ENCODE results near the gene C3orf49.

The C3orf49 gene

DNA sequence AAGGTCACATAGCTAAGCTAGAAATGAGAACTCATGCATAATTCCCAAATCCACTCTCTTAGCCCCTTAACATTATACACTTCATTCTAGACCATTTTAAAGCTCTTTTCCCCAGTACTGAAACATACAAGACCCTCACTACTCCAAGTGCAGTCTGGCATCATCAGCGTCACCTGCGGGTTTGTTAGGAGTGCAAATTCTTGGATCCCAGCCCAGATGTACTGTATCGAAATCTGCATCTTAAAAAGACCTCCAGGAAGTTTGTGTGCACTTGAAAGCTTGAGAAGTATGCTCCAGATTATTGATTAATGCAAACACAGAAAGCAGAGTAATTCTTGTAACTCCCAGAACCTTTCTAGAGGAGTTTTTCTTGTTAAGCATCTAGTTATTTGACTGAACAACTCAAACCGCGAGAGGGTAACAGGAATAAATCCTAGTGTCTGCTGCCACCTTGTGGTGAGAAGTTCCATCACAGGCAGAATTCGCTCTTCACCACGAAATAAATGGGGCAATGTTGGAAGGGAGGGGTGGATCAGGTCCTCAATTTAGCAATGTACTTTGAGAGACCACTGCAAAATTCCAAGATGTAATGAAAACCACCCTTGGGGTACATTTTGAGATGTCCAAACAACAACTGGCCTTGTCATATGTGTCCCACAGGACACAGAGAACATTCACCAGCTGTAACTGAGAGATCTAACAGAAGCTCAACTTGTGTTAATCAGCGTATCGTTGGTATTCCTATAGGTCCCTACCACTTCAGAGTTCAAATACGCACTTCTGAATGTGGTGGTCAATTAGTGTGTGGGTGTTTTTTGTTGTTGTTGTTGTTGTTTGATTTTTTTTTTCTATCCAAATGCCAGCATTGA, 583 bp upstream of the C3orf49 start:
- peak; percentile 15 for DNase-seq (ENCODE audit: low read depth)
- H3K4me3 ChIP-seq (ENCODE audit: low read depth, low read length) = no peak overlapping the region
- TF ChIP-seq, protein P1, sequence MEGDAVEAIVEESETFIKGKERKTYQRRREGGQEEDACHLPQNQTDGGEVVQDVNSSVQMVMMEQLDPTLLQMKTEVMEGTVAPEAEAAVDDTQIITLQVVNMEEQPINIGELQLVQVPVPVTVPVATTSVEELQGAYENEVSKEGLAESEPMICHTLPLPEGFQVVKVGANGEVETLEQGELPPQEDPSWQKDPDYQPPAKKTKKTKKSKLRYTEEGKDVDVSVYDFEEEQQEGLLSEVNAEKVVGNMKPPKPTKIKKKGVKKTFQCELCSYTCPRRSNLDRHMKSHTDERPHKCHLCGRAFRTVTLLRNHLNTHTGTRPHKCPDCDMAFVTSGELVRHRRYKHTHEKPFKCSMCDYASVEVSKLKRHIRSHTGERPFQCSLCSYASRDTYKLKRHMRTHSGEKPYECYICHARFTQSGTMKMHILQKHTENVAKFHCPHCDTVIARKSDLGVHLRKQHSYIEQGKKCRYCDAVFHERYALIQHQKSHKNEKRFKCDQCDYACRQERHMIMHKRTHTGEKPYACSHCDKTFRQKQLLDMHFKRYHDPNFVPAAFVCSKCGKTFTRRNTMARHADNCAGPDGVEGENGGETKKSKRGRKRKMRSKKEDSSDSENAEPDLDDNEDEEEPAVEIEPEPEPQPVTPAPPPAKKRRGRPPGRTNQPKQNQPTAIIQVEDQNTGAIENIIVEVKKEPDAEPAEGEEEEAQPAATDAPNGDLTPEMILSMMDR (IDR thresholded peaks at IDR 0.05; ENCODE audit: low read depth, low read length, missing control alignments) = peak; percentile 69

DNA sequence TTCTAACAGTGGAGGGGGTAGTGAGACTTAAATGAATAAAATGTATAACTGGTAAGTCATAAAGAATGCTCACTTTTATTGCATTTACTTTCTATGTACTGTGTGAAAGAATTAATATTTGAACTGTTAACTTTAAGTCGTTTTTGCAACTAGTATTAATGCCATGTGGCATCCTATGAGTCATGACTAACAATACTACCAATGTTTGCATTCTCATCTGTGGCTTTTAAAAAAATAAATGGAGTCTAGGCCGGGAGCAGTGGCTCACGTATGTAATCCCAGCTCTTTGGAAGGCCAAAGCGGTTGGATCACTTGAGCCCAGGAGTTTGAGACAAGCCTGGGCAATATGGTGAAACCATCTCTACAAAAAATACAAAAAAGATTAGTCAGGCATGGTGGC, 5.2 kb downstream of the C3orf49 start:
- TF ChIP-seq, protein P1 (IDR thresholded peaks at IDR 0.05; ENCODE audit: low read depth, low read length, missing control alignments) = no peak
- no peak for DNase-seq (ENCODE audit: low read depth)
- H3K4me3 ChIP-seq (ENCODE audit: low read depth, low read length) = no peak overlapping the region

DNA sequence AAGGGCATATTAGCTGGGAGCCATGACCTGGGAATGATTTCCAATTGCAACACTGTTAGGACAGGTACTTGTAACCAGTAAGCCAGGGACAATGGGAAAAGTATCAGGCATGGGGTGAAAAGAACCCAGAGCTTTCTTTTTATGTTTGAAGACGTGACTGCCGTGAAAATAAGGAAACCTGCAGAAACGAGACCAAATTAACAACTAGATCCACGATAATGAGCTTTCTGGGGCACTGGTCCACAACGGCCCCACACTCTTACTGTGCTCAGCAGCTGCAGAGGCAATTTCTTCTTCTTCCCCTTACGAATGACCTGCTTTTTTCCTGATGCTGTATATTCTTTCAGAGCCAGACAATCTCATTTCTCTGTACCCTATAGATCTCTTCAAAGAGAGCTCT, 11.4 kb downstream of the C3orf49 start:
- TF ChIP-seq, protein P1 (IDR thresholded peaks at IDR 0.05; ENCODE audit: low read depth, low read length, missing control alignments) = no peak
- DNase-seq (ENCODE audit: low read depth) = no peak
- no peak overlapping the region for H3K4me3 ChIP-seq (ENCODE audit: low read depth, low read length)

DNA sequence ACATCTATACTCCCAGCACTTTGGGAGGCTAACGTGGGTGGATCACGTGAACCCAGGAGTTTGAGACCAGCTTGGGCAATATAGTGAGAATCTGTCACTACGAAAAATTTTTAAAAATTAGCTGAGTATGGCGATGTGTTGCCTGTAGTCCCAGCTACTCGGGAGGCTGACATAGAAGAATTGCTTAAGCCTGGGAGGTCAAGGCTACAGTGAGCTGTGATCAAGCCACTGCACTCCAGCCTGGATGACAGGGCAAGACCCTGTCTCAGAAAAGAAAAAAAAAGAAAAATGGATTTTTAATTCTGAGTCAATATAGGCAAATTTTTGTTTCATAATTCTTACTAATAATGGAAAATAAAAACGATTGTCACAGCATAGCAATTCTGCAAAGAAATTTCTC, 13.3 kb downstream of the C3orf49 start:
- TF ChIP-seq, protein P1 (IDR thresholded peaks at IDR 0.05; ENCODE audit: low read depth, low read length, missing control alignments) = no peak
- no peak overlapping the region for H3K4me3 ChIP-seq (ENCODE audit: low read depth, low read length)
- DNase-seq (ENCODE audit: low read depth) = no peak

DNA sequence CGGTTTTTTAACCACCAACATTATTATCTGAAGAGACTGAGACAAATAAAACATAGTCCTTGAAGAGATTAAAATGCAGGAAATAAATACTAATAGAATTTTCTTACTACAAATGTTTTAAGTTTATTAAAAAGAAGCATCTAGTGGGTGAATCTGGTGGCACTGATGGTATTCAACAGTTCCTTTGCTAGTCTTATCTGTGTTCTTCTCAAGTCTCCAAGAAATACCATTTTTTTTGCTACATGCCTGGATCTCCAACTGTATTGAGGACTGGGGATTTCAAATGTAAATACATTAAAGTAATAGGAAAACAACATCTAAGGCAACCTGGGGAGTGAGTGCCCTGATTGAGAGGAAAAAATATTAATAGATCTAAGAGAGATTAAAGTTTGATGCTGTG, 22.6 kb downstream of the C3orf49 start:
- TF ChIP-seq, protein P1 (IDR thresholded peaks at IDR 0.05; ENCODE audit: low read depth, low read length, missing control alignments) = no peak

DNA sequence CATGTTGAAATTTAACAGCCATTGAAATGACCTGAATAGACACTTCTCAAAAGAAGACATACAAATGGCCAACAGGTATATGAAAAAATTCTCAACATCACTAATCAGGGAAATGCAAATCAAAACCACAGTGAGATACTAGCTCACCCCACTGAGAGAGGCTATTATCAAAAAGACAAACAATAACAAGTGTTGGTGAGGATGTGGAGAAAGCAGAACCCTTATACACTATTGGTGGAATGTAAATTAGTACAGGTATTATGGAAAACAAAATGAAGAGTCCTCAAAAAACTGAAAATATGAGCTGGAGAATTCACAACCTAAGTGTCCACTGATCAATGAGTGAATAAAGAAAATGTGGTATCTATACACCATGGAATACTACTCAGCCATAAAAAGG, 23.0 kb downstream of the C3orf49 start:
- TF ChIP-seq, protein P1 (IDR thresholded peaks at IDR 0.05; ENCODE audit: low read depth, low read length, missing control alignments) = no peak
- H3K4me3 ChIP-seq (ENCODE audit: low read depth, low read length) = no peak overlapping the region
- no peak for DNase-seq (ENCODE audit: low read depth)

More for the DNA sequence above, 22.6 kb downstream of the C3orf49 start:
- DNase-seq (ENCODE audit: low read depth) = no peak
- no peak overlapping the region for H3K4me3 ChIP-seq (ENCODE audit: low read depth, low read length)

DNA sequence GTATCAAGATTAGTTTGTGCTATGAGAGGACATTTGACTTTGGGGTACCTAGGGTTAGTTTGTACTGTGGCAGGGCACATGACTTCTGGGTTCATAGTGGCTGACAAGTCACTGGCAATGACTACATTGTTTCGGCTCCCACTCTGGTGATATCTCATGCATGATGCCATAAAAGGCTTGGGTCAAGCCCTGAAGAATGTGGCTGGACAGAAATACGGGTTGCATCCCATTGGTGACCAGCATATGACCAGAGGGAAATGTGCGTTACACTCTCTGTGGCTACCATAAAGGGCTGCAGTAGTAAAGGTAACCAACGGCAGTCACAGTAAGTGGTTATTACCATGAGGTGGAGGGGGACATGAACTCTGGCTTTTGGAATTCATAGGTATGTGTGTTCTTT, 26.1 kb downstream of the C3orf49 start:
- H3K4me3 ChIP-seq (ENCODE audit: low read depth, low read length) = no peak overlapping the region
- TF ChIP-seq, protein P1 (IDR thresholded peaks at IDR 0.05; ENCODE audit: low read depth, low read length, missing control alignments) = no peak

More for the DNA sequence above, 26.1 kb downstream of the C3orf49 start:
- DNase-seq (ENCODE audit: low read depth) = no peak
